GM12875 (cell line): ENCODE measurements around the gene ZKSCAN4.
A peak's percentile ranks its signal among the peaks of the same experiment; 100 is the strongest.

Source experiments
- H3K4me3 ChIP-seq: one replicate; pipeline ENCODE4 v1.5.1; 2011; ENCODE audit warnings: low read depth, low read length, control low read depth
- CTCF ChIP-seq: IDR thresholded peaks from 2 replicates; pipeline ENCODE4 v1.5.1; 2011; ENCODE audit warnings: low read depth, mild to moderate bottlenecking, control low read depth, inconsistent platforms, low read length, moderate library complexity, borderline replicate concordance; ENCODE audit not compliant: insufficient read depth

ZKSCAN4 gene

GRCh38 chr6:28264834-28265401, 12.8 kb upstream of the ZKSCAN4 start:
- H3K4me3 ChIP-seq = no peak overlapping the region
- no peak for TF ChIP-seq CTCF

GRCh38 chr6:28263922-28264321, 11.9 kb upstream of the ZKSCAN4 start:
- TF ChIP-seq CTCF = no peak
- no peak overlapping the region for H3K4me3 ChIP-seq

GRCh38 chr6:28258877-28259777, 7.1 kb upstream of the ZKSCAN4 start, which contains the start of gene NKAPL:
TSS of gene NKAPL (plus strand) at chr6:28259297. CDS start at chr6:28259372, 75 bp downstream.
- TF ChIP-seq CTCF = no peak
- H3K4me3 ChIP-seq = peak within 1 kb of the TSS; percentile 18

- TF ChIP-seq CTCF = no peak
- no peak overlapping the region for H3K4me3 ChIP-seq
Observed at GRCh38 chr6:28257042-28257441, 5.0 kb upstream of the ZKSCAN4 start.

GRCh38 chr6:28254121-28254519, 2.1 kb upstream of the ZKSCAN4 start:
- H3K4me3 ChIP-seq = no peak overlapping the region
- TF ChIP-seq CTCF = no peak

GRCh38 chr6:28251661-28252008, 434 bp downstream of the ZKSCAN4 start:
- TF ChIP-seq CTCF = no peak

GRCh38 chr6:28250747-28251146, 1.3 kb downstream of the ZKSCAN4 start:
- TF ChIP-seq CTCF = no peak
- no peak overlapping the region for H3K4me3 ChIP-seq

More at GRCh38 chr6:28251661-28252008, 434 bp downstream of the ZKSCAN4 start:
- peak overlapping the region; percentile 63 for H3K4me3 ChIP-seq
